ENCODE results near the gene GPR152. TPM values are rescaled to one million over a fixed set of nuclear protein-coding genes. Genes with fewer than 3 reads are reported as not detected.

GPR152 gene
- total RNA-seq, 1 donor = not detected

- H3K4me3 ChIP-seq (ENCODE audit: insufficient read depth, low read length) = no peak within 1 kb of the TSS
- DNase-seq (ENCODE audit: insufficient read length, low spot score, missing footprints) = no peak
- H3K27ac ChIP-seq (ENCODE audit: low read depth, low read length) = no peak within 1 kb of the TSS
- H3K36me3 ChIP-seq (ENCODE audit: insufficient read depth, low read length) = peaks cover 24% of the 10 kb centered on the region
- no peaks in the 10 kb centered on the region for H3K9me3 ChIP-seq (ENCODE audit: low read depth, low read length)
- peaks cover 10% of the 10 kb centered on the region for H3K79me2 ChIP-seq (ENCODE audit: insufficient read depth, low read length)
- no peak within 1 kb of the TSS for H3K4me2 ChIP-seq (ENCODE audit: insufficient read depth, low read length)
- no peak within 1 kb of the TSS for H2AFZ ChIP-seq (ENCODE audit: low read length)
- H3K27me3 ChIP-seq (ENCODE audit: insufficient read depth, low read length) = no peaks in the 10 kb centered on the region
- TF ChIP-seq CTCF (IDR thresholded peaks at IDR 0.05; ENCODE audit: extremely low read depth, low read depth, low read length) = no peak
- peaks cover 3% of the 10 kb centered on the region for H3K4me1 ChIP-seq (ENCODE audit: insufficient read depth, low read length)
- H4K20me1 ChIP-seq (ENCODE audit: insufficient read depth, low read length) = peaks cover 5% of the 10 kb centered on the region
Observed at GRCh38 chr11:67437082-67437808, 15.3 kb downstream of the GPR152 start, which contains the start of gene PTPRCAP. TSS of gene PTPRCAP (minus strand) at chr11:67437682. CDS start at chr11:67437619, 63 bp downstream.

GRCh38 chr11:67436459-67437081, 16.0 kb downstream of the GPR152 start:
- Histone ChIP-seq H3K36me3 (ENCODE audit: insufficient read depth, low read length) (peaks cover 31% of the 10 kb centered on the region), H3K9me3 (ENCODE audit: low read depth, low read length) (no peaks in the 10 kb centered on the region), H4K20me1 (ENCODE audit: insufficient read depth, low read length) (peaks cover 4% of the 10 kb centered on the region), H3K27me3 (ENCODE audit: insufficient read depth, low read length) (no peaks in the 10 kb centered on the region), H3K79me2 (ENCODE audit: insufficient read depth, low read length) (peaks cover 5% of the 10 kb centered on the region), H2AFZ (ENCODE audit: low read length) (no peak overlapping the region), H3K4me2 (ENCODE audit: insufficient read depth, low read length) (no peak overlapping the region), H3K4me1 (ENCODE audit: insufficient read depth, low read length) (no peaks in the 10 kb centered on the region), H3K27ac (ENCODE audit: low read depth, low read length) (no peak overlapping the region), H3K4me3 (ENCODE audit: insufficient read depth, low read length) (no peak overlapping the region)
- no peak for TF ChIP-seq CTCF (IDR thresholded peaks at IDR 0.05; ENCODE audit: extremely low read depth, low read depth, low read length)
- DNase-seq (ENCODE audit: insufficient read length, low spot score, missing footprints) = peak; percentile 89

- Histone ChIP-seq H3K27ac (ENCODE audit: low read depth, low read length) (no peak overlapping the region), H3K9me3 (ENCODE audit: low read depth, low read length) (no peaks in the 10 kb centered on the region)
Observed at GRCh38 chr11:67435727-67436458, 16.6 kb downstream of the GPR152 start.

More at GRCh38 chr11:67435727-67436458, 16.6 kb downstream of the GPR152 start:
- Histone ChIP-seq H3K79me2 (ENCODE audit: insufficient read depth, low read length) (peaks cover 2% of the 10 kb centered on the region), H3K4me2 (ENCODE audit: insufficient read depth, low read length) (no peak overlapping the region), H2AFZ (ENCODE audit: low read length) (no peak overlapping the region), H3K27me3 (ENCODE audit: insufficient read depth, low read length) (no peaks in the 10 kb centered on the region), H3K4me3 (ENCODE audit: insufficient read depth, low read length) (no peak overlapping the region), H4K20me1 (ENCODE audit: insufficient read depth, low read length) (peaks cover 4% of the 10 kb centered on the region), H3K4me1 (ENCODE audit: insufficient read depth, low read length) (no peaks in the 10 kb centered on the region), H3K36me3 (ENCODE audit: insufficient read depth, low read length) (peaks cover 32% of the 10 kb centered on the region)
- DNase-seq (ENCODE audit: insufficient read length, low spot score, missing footprints) = no peak
- TF ChIP-seq CTCF (IDR thresholded peaks at IDR 0.05; ENCODE audit: extremely low read depth, low read depth, low read length) = no peak
